NCI-H460 (cell line): ENCODE results near the gene RSPO3. TPM values are rescaled to one million over a fixed set of nuclear protein-coding genes. Genes with fewer than 3 reads are reported as not detected.

Source experiments
- DNase-seq: peaks from one replicate; pipeline ENCODE4 v3.0.0-alpha.2; 2016; ENCODE audit warnings: low read depth; ENCODE audit errors: extremely low read depth
- total RNA-seq: library from RNA; depleted of rRNA; stranded (reverse); fragments of >200 nt; shearing (Covaris generic); gene quantifications from 2 replicates; pipeline ENCODE4 v1.2.3, GENCODE V29; 2014

Gene RSPO3
- total RNA-seq, 1 experiment from 2014 or later, result 10.7 TPM

- no peak for DNase-seq
Measured at GRCh38 chr6:127148511-127148910, 30.0 kb downstream of the RSPO3 start.

- no peak for DNase-seq
Measured at GRCh38 chr6:127154509-127154908, 36.0 kb downstream of the RSPO3 start.

GRCh38 chr6:127160484-127160883, 42.0 kb downstream of the RSPO3 start:
- DNase-seq, result no peak

- DNase-seq, result no peak
Measured at GRCh38 chr6:127162836-127163235, 44.4 kb downstream of the RSPO3 start.

- no peak for DNase-seq
Measured at GRCh38 chr6:127164036-127164435, 45.6 kb downstream of the RSPO3 start.

- no peak for DNase-seq
Measured at GRCh38 chr6:127164565-127164964, 46.1 kb downstream of the RSPO3 start.

- no peak for DNase-seq
Measured at GRCh38 chr6:127173156-127173940, 54.9 kb downstream of the RSPO3 start.

- peak; percentile 24 for DNase-seq
Measured at GRCh38 chr6:127176146-127176545, 57.7 kb downstream of the RSPO3 start.

GRCh38 chr6:127177030-127177922, 58.8 kb downstream of the RSPO3 start:
- DNase-seq, result no peak

- no peak for DNase-seq
Measured at GRCh38 chr6:127177923-127178231, 59.4 kb downstream of the RSPO3 start.

- no peak for DNase-seq
Measured at GRCh38 chr6:127178746-127179145, 60.3 kb downstream of the RSPO3 start.

- no peak for DNase-seq
Measured at GRCh38 chr6:127180426-127180825, 62.0 kb downstream of the RSPO3 start.

GRCh38 chr6:127182501-127182900, 64.0 kb downstream of the RSPO3 start:
- no peak for DNase-seq

GRCh38 chr6:127185437-127185995, 67.0 kb downstream of the RSPO3 start:
- DNase-seq, result no peak

- no peak for DNase-seq
Measured at GRCh38 chr6:127186889-127187288, 68.4 kb downstream of the RSPO3 start.

GRCh38 chr6:127188744-127189143, 70.3 kb downstream of the RSPO3 start:
- DNase-seq, result no peak

GRCh38 chr6:127190552-127190951, 72.1 kb downstream of the RSPO3 start:
- peak; percentile 28 for DNase-seq

GRCh38 chr6:127191716-127192115, 73.2 kb downstream of the RSPO3 start:
- no peak for DNase-seq

GRCh38 chr6:127192911-127193541, 74.6 kb downstream of the RSPO3 start:
- DNase-seq, result no peak

- DNase-seq, result no peak
Measured at GRCh38 chr6:127195833-127196232, 77.4 kb downstream of the RSPO3 start.

GRCh38 chr6:127198549-127198948, 80.1 kb downstream of the RSPO3 start:
- no peak for DNase-seq
